ENCODE results near the gene ZFAND3. TPM values are rescaled to one million over a fixed set of nuclear protein-coding genes. Genes with fewer than 3 reads are reported as not detected.
A peak's percentile ranks its signal among the peaks of the same experiment; 100 is the strongest.

The ZFAND3 gene
- total and polyA plus RNA-seq, 10 donors: 9.3 to 63.7 (median 49.9) TPM

GRCh38 chr6:37783025-37783855 lies 36.3 kb upstream of the ZFAND3 start:
- no peak for DNase-seq
- peaks cover 0 to 42% (median 18%) of the 10 kb centered on the region in 7 donors for H3K27me3 ChIP-seq (replicated peaks in 1 of 7)
- no peaks in the 10 kb centered on the region for H3K36me3 ChIP-seq
- 10 to 14% (median 12%) methylated on average over 23 to 26 of the region's 26 CpGs for WGBS, 5 donors
- TF ChIP-seq POLR2AphosphoS5 (IDR thresholded peaks at IDR 0.05): no peak
- TF ChIP-seq CTCF (IDR thresholded peaks at IDR 0.05 in 8 of 11, conservative IDR thresholded peaks at IDR 0.05 in 3 of 11): no peak
- TF ChIP-seq POLR2A (IDR thresholded peaks at IDR 0.05): no peak
- H3K4me3 ChIP-seq: peak overlapping the region; percentile 20 to 71 (median 38)
- no peaks in the 10 kb centered on the region for H3K9me3 ChIP-seq
- H3K4me1 ChIP-seq: peaks cover 7 to 26% (median 20%) of the 10 kb centered on the region in 6 donors
- intact Hi-C loops (cut with DNase I; ENCODE audit: low total_unique reads): no loop called here
- H3K27ac ChIP-seq: peak overlapping the region in 3 of 8 donors; percentile 5 to 30 (median 15)

GRCh38 chr6:37783856-37784584 lies 35.5 kb upstream of the ZFAND3 start:
- Histone ChIP-seq H3K27me3 (replicated peaks in 1 of 7) (peaks cover 0 to 42% (median 18%) of the 10 kb centered on the region in 7 donors), H3K36me3 (no peaks in the 10 kb centered on the region), H3K9me3 (no peaks in the 10 kb centered on the region), H3K4me1 (peaks cover 7 to 26% (median 20%) of the 10 kb centered on the region in 6 donors), H3K4me3 (peak overlapping the region; percentile 20 to 71 (median 38)), H3K27ac (peak overlapping the region in 2 of 8 donors; percentile 15 to 30)
- TF ChIP-seq POLR2AphosphoS5 (IDR thresholded peaks at IDR 0.05) (peak in 1 of 3 donors; percentile 30), POLR2A (IDR thresholded peaks at IDR 0.05) (no peak), CTCF (IDR thresholded peaks at IDR 0.05 in 8 of 11, conservative IDR thresholded peaks at IDR 0.05 in 3 of 11) (no peak)
- DNase-seq: no peak
- intact Hi-C loops (cut with DNase I; ENCODE audit: low total_unique reads): no loop called here
- WGBS, 5 donors: 2 to 5% (median 3%) methylated on average over 34 to 35 of the region's 35 CpGs

- Histone ChIP-seq H3K9me3 (no peaks in the 10 kb centered on the region), H3K36me3 (no peaks in the 10 kb centered on the region), H3K27me3 (replicated peaks in 1 of 7) (peaks cover 0 to 42% (median 18%) of the 10 kb centered on the region in 7 donors), H3K4me1 (peaks cover 7 to 26% (median 20%) of the 10 kb centered on the region in 6 donors), H3K27ac (no peak overlapping the region), H3K4me3 (peak overlapping the region in 6 of 8 donors; percentile 20 to 71 (median 39))
- WGBS, 5 donors: 43 to 53% (median 48%) methylated on average over 5 to 7 of the region's 7 CpGs
- intact Hi-C loops (cut with DNase I; ENCODE audit: low total_unique reads): no loop called here
- DNase-seq: no peak
- TF ChIP-seq POLR2A (IDR thresholded peaks at IDR 0.05) (no peak), POLR2AphosphoS5 (IDR thresholded peaks at IDR 0.05) (no peak), CTCF (IDR thresholded peaks at IDR 0.05 in 8 of 11, conservative IDR thresholded peaks at IDR 0.05 in 3 of 11) (no peak)
Observed at GRCh38 chr6:37784585-37784967, 35.0 kb upstream of the ZFAND3 start.

All from spleen (tissue), 11 donors.